HG03060 (cell line): ENCODE measurements around the gene ZNF326.
"Not testable (repeated sequence)": the region's sequence is repeated elsewhere in the genome, so short reads cannot be mapped to it uniquely, and the experiment has no call there.

Experiments
- ATAC-seq: cut with Tn5 transposase; IDR thresholded peaks from one replicate; pipeline ENCODE4 v1.9.1; 2021; ENCODE audit warnings: low read depth, moderate number of reproducible peaks; ENCODE audit not compliant: unreplicated experiment

ZNF326 gene

DNA sequence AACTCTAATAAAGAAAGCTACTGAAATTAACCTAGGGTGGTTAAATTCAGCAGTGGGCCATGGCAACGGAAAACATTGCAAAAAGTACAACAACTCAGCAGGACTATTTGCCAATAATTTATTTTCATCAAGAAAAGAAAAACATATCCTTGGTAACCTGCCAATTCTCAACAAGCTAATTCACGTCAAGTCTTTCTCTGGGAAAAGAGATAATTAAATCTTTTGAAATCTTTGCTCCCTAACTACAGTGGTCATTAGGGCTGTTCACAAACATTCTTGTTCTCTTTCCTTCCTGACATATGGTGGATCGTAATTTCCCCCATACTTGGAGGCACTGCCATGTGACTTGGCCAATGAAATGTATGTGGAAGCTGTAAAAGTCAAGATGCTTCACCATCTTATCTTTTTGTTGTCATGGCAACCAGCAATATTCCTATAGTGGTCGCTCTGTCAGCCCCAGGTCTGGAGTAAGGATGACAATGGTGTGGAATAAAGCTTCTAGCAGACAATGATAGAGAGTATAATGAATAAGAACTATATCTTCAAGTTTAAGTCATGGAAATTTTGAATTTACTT, 29.6 kb upstream of the ZNF326 start:
- no peak for ATAC-seq

GRCh38 chr1:89966656-89967055, 28.3 kb upstream of the ZNF326 start:
- no peak for ATAC-seq

DNA sequence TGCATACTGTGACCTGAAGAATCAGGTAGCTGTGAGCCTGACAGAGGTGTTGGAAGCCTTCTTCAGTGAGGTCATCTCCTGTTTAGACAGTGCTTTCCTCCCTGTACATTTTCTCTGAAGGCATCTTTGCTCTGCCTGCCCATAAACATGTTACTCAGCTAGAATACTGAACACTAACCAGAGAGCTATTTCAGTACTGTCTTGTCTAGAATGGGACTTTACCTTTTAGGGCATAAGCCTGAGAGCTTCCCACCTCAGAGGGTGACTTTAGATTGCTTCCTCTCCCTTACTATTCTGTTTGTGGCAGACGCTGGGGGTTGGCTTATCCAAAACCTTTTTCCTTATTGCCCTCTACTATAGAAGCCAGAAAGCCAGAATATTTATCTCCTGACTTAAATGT, 23.3 kb upstream of the ZNF326 start:
- ATAC-seq: no peak

GRCh38 chr1:89972024-89972423, 22.9 kb upstream of the ZNF326 start:
- no peak for ATAC-seq

DNA sequence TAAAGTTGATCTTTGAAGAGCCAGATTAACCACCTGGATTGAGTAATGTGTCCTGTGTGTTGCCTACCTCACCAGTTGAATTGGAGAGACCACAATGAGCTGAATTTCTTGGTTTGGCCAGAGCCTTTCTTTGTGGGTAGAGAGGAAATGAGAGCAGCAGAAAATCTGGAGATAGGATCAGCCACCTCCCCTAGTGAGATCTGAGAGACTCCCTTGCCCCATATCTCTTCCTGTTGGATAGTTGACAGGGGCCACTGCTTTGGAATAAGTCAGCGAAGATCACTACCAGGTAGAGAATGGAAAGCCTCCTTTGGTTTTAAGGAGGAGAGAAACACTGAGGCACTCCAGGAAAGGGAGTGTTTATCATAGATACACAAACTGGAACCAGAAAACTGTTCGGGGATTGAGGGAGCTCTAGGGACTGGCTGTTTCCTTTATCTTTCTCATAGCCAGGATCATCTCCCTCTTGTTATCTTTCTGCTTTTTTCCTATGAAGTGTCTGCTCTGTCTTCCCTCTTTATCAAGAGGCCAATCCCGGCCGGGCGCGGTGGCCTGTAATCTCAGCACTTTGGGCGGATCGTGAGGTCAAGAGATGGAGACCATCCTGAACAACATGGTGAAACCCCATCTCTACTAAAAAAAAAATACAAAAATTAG, 21.3 kb upstream of the ZNF326 start:
- no peak for ATAC-seq

DNA sequence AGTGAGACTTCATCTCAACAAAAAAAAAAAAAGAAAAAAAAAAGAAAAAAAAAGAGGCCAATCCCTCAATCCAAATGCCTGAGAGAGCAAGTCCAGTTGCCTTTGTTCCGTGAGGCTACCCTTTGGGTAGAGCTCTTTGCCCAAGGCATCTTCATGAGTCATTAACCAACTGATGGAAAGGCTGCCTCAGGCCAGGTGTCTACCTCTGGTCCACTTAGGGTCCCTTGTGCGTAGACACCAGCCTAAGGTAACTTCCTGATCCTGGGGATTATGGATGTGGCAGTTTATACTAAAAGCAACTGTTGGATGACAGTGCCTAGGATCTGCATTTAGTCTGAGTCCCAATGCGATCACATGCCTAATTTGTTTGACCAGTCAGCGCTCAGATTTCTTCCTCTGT, 20.7 kb upstream of the ZNF326 start:
- ATAC-seq: no peak

DNA sequence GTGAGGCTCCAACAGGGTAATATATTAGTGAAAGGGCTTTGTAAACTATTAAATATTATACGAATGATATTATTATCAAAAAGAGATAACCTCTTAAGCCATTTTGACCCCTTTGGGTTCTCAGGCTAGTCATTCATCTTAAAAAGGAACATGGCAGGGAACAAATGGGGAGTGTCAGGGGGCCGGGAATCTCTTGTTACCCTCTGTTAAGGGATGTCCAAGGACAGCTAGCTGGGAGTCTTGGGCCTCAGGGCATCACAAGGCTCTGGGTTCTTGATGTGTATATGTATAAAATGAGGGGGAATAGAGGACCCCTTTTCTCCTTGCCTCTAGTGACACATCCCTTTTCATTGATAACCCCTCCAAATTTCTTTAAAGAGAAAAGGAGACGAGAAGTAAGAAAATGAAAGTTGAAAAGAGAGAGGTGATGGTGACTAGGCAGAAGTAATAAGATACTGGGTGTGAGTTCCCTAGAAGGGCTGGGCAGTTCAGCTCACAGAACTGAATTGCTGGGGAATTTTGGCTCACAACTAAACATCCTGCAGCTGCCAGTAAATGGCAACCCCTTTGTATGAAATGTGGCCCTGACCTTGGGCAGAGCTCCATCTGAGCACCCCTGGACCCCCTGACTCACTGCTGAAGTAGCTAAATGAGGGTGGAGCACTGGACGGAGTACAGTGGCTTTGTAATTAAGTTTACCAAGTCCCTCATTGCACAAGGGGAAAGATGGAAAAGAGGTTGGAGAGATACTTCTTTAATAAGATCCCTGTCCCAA, 20.0 kb upstream of the ZNF326 start:
- no peak for ATAC-seq

- ATAC-seq: no peak
Observed at GRCh38 chr1:89975540-89976125, 19.3 kb upstream of the ZNF326 start.

DNA sequence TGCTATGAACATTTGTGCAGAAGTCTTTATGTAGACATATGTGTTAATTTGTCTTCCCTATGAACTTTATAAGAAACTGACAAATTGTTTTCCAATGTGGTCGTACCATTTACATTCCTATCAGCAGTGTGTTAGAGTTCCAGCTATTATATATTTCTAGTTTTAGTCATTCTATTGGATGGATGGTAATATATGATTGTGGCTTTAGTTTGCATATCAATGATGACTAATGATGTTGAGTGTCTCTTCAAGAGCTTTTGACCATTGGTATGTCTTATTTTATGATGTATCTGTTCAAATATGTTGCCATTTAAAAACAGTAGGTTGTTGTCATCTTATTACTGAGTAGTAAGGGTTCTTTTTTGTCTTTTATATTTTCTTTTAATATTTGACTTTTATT, 16.2 kb upstream of the ZNF326 start:
- no peak for ATAC-seq

GRCh38 chr1:89980605-89981004, 14.3 kb upstream of the ZNF326 start:
- no peak for ATAC-seq

GRCh38 chr1:89982846-89983245, 12.1 kb upstream of the ZNF326 start:
- not testable (repeated sequence) for ATAC-seq

GRCh38 chr1:89984564-89985116, 10.3 kb upstream of the ZNF326 start:
- not testable (repeated sequence) for ATAC-seq

DNA sequence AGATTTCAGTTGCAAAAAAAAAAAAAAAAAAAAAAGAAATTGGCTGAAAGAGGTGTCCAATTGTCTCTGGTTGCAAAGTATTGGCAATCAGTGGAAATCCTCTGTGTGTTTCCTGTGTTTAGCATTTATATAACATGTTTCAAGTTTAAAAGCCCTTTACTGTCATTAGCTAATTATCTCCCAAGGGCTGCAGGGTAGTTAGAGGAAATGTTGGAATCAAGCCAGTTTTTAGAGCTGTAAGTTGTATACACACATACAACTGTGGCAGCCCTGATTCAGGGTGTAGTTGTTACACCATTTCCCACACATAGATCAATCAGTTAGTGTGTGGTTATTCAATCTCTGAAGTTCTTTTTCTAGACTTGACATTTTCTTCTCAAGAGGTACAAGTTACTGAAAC, 8.9 kb upstream of the ZNF326 start:
- ATAC-seq: no peak

DNA sequence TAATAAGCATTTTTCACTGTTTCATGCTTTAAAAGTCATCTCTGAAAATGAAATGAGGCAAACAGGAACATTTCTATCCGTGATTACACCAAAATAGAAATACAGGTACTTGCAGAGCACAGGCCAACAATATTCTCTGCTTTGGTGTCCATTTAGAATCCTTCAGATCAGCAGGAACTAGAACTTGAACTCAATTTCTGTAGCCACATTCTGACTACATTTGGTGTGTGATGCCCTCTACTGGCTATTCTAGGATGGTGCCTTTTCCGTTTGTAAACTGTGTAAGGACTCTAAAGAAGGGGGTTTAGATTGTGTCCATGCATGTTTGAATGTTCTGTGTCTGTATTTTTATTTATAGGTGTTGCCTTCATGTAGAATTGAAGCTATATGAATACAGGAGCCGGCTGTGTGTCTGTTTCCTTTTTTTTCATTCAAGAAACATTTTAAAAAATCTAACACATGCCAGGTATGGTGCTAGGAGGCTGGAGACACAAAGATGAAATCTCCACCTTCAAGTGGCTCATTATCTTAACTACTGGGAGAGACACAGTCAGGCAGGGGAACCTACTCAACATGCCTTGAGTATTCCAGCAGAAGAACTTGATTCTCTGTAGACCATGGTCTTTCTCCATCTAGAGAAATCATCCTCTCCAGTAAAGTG, 7.6 kb upstream of the ZNF326 start:
- ATAC-seq: peak; percentile 83

DNA sequence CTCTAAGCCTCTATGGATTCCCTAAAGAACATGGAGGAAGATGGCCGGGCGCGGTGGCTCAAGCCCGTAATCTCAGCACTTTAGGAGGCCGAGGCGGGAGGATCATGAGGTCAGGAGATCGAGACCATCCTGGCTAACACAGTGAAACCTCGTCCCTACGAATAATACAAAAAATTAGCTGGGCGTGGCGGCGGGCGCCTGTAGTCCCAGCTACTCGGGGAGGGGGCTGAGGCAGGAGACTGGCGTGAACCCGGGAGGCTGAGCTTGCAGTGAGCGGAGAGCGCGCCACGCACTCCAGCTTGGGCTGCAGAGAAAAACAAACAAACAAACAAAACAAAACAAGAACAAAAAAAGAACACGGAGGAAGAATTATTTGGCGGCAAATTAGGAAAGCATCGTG, 5.8 kb upstream of the ZNF326 start:
- ATAC-seq: no peak

DNA sequence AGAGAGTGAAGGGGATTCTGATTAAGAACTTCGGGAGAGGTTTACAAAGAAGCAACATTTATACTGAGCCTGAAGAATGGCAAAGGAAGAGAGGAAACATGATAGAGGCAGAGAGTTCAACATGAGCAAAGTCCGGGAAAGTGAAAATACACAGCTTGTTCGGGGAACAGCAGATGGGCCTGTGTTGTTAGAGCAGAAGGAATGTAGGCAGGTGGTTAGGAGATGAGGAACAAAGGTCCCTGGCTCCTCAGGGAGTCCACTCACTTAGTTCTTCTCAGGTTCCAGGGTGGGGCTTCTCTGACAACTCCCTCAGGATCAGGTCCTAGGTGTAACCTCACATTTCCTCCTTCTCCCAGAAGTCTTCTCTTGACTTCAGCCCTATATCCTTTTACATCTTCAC, 5.1 kb upstream of the ZNF326 start:
- ATAC-seq: no peak

- ATAC-seq: no peak
Observed at GRCh38 chr1:89990976-89991831, 3.7 kb upstream of the ZNF326 start.

- no peak for ATAC-seq
Observed at GRCh38 chr1:89993541-89993940, 1.4 kb upstream of the ZNF326 start.

DNA sequence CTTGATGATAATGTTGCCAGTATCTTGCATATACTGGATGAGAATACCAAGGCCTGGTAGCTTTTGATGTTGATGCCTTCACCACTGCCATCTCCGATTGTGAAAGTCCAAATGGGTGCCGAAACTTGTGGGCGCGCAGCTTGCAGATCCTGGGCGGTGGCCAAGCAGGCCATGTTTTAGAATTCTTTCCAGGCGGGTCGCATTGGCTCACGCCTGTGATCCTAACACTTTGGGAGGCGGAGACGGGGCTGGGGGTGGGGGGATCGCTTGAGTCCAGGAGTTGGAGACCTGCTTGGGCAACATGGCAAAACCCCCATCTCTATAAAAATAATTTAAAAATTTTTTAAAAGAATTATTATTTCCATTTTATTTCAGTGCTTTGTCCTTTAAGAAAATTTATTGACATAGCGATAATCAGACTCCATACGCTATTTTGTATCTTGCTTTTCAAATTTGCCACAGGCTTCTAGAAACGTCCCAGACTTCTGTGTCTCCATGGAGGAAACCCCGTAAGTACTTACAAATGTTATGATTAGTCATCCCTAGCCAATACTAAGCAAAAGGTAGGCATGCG, 592 bp upstream of the ZNF326 start:
- ATAC-seq: no peak
